RWPE2 (cell line): Measurements from ENCODE around the gene CENPQ.

Experiments used
- ATAC-seq: fragments of 200-7000 bp; cut with Tn5 transposase; 3 replicates; pipeline ENCODE4 v1.9.1; 2021; ENCODE audit warnings: low read depth
- DNase-seq: peaks from one replicate; pipeline ENCODE4 v3.0.0-alpha.2; 2020; ENCODE audit warnings: low spot score
- H3K27ac ChIP-seq: fragments of 450-650 bp; 2 replicates; pipeline ENCODE4 v1.5.1; 2017; ENCODE audit warnings: mild to moderate bottlenecking; ENCODE audit not compliant: poor library complexity, severe bottlenecking
- H3K27me3 ChIP-seq: fragments of 250-450 bp; sonication (Bioruptor Pico); 2 replicates; pipeline ENCODE4 v1.5.1; 2021; ENCODE audit warnings: mild to moderate bottlenecking, moderate library complexity; ENCODE audit not compliant: insufficient read depth, poor library complexity, severe bottlenecking
- H3K36me3 ChIP-seq: fragments of 250-450 bp; sonication (Bioruptor Pico); 2 replicates; pipeline ENCODE4 v1.5.1; 2020; ENCODE audit warnings: low read depth, mild to moderate bottlenecking, moderate library complexity
- H3K4me1 ChIP-seq: fragments of 250-450 bp; sonication (Bioruptor Pico); 2 replicates; pipeline ENCODE4 v1.5.1; 2021; ENCODE audit warnings: mild to moderate bottlenecking, moderate library complexity; ENCODE audit not compliant: insufficient read depth, poor library complexity, severe bottlenecking
- H3K4me3 ChIP-seq: fragments of 250-450 bp; sonication (Bioruptor Pico); 2 replicates; pipeline ENCODE4 v1.5.1; 2021; ENCODE audit warnings: mild to moderate bottlenecking, moderate library complexity; ENCODE audit not compliant: severe bottlenecking
- H3K9me3 ChIP-seq: fragments of 250-450 bp; sonication (Bioruptor Pico); 2 replicates; pipeline ENCODE4 v1.5.1; 2021; ENCODE audit warnings: mild to moderate bottlenecking, moderate library complexity; ENCODE audit not compliant: severe bottlenecking
- CTCF ChIP-seq: fragments of 450-650 bp; IDR thresholded peaks from one replicate; pipeline ENCODE4 v1.5.1; 2017; ENCODE audit warnings: mild to moderate bottlenecking, moderate library complexity; ENCODE audit not compliant: poor library complexity, severe bottlenecking

The CENPQ gene

GRCh38 chr6:49462927-49463611, at the start of gene CENPQ, which contains the start of gene MMUT:
Gene CENPQ, plus strand, starts transcription at chr6:49463370. Its CDS starts 6,807 bp downstream, at chr6:49470177.
Gene MMUT, minus strand, starts transcription at chr6:49463253. Its CDS starts 3,787 bp downstream, at chr6:49459466.
- ATAC-seq (peak; percentile 97), DNase-seq (peak; percentile 94)
- no peak for TF ChIP-seq CTCF
- Histone ChIP-seq H3K36me3 (peaks cover 14% of the 10 kb centered on the region), H3K9me3 (no peaks in the 10 kb centered on the region), H3K4me1 (peaks cover 12% of the 10 kb centered on the region), H3K27ac (peak within 1 kb of the TSS; percentile 42), H3K4me3 (peak within 1 kb of the TSS; percentile 69), H3K27me3 (no peaks in the 10 kb centered on the region)

- Histone ChIP-seq H3K4me1 (no peaks in the 10 kb centered on the region), H3K4me3 (no peak overlapping the region), H3K27ac (no peak overlapping the region), H3K27me3 (no peaks in the 10 kb centered on the region), H3K9me3 (no peaks in the 10 kb centered on the region), H3K36me3 (no peaks in the 10 kb centered on the region)
- DNase-seq = no peak
- TF ChIP-seq CTCF = no peak
- ATAC-seq = no peak
Observed at GRCh38 chr6:49415358-49415757, 47.8 kb upstream of the CENPQ start.

GRCh38 chr6:49416195-49416594, 47.0 kb upstream of the CENPQ start:
- H3K36me3 ChIP-seq = no peaks in the 10 kb centered on the region
- ATAC-seq = no peak
- H3K27ac ChIP-seq = no peak overlapping the region
- H3K9me3 ChIP-seq = no peaks in the 10 kb centered on the region
- no peak for DNase-seq
- no peak for TF ChIP-seq CTCF
- H3K4me3 ChIP-seq = no peak overlapping the region
- no peaks in the 10 kb centered on the region for H3K4me1 ChIP-seq
- H3K27me3 ChIP-seq = no peaks in the 10 kb centered on the region

- DNase-seq (no peak), ATAC-seq (no peak)
- Histone ChIP-seq H3K27ac (no peak overlapping the region), H3K4me3 (no peak overlapping the region), H3K27me3 (no peaks in the 10 kb centered on the region), H3K36me3 (no peaks in the 10 kb centered on the region), H3K4me1 (no peaks in the 10 kb centered on the region), H3K9me3 (no peaks in the 10 kb centered on the region)
- peak; percentile 72 for TF ChIP-seq CTCF
Observed at GRCh38 chr6:49423817-49424216, 39.4 kb upstream of the CENPQ start.

- Histone ChIP-seq H3K4me1 (no peaks in the 10 kb centered on the region), H3K36me3 (peaks cover 37% of the 10 kb centered on the region), H3K9me3 (no peaks in the 10 kb centered on the region), H3K27me3 (no peaks in the 10 kb centered on the region), H3K27ac (no peak overlapping the region), H3K4me3 (no peak overlapping the region)
- ATAC-seq = no peak
- no peak for DNase-seq
- TF ChIP-seq CTCF = no peak
Observed at GRCh38 chr6:49430187-49430586, 33.0 kb upstream of the CENPQ start.
